Calu3 (cell line): Measurements from ENCODE around the gene NRP2. TPM values are rescaled to one million over a fixed set of nuclear protein-coding genes. Genes with fewer than 3 reads are reported as not detected.

Source experiments
- BruUV-seq: library from RNA; stranded (reverse); fragments of 400-500 nt; replicated peaks from 2 replicates; lab custom pipeline; 2021; lab: Mats Ljungman, UMichigan
- CTCF ChIA-PET: fragments of 300-600 bp; sonication (Branson Sonifier 250); formaldehyde crosslinking; loops from one replicate; lab custom pipeline; 2022; ENCODE audit warnings: antibody characterized with exemption; lab: Charles Lee
- DNase-seq: peaks from one replicate; pipeline ENCODE4 v3.0.0; 2022
- H3K27ac Mint-ChIP-seq: one replicate; pipeline ENCODE4 v1.8.0; 2022; ENCODE audit warnings: mixed read lengths; ENCODE audit not compliant: unreplicated experiment
- H3K27me3 Mint-ChIP-seq: one replicate; pipeline ENCODE4 v1.8.0; 2022; ENCODE audit warnings: mixed read lengths; ENCODE audit not compliant: unreplicated experiment
- H3K36me3 Mint-ChIP-seq: one replicate; pipeline ENCODE4 v1.8.0; 2022; ENCODE audit warnings: mild to moderate bottlenecking, moderate library complexity, mixed read lengths; ENCODE audit not compliant: insufficient read depth, unreplicated experiment
- H3K4me1 Mint-ChIP-seq: one replicate; pipeline ENCODE4 v1.8.0; 2022; ENCODE audit warnings: mild to moderate bottlenecking, low read depth, mixed read lengths; ENCODE audit not compliant: unreplicated experiment
- H3K4me3 Mint-ChIP-seq: one replicate; pipeline ENCODE4 v1.8.0; 2022; ENCODE audit warnings: mild to moderate bottlenecking, low read depth, moderate library complexity, mixed read lengths; ENCODE audit not compliant: unreplicated experiment
- H3K9me3 Mint-ChIP-seq: one replicate; pipeline ENCODE4 v1.8.0; 2022; ENCODE audit warnings: low read depth, mixed read lengths; ENCODE audit not compliant: unreplicated experiment
- CTCF ChIP-seq: fragments of 200-600 bp; IDR thresholded peaks from one replicate; pipeline ENCODE4 v1.8.0; 2022; ENCODE audit warnings: antibody characterized with exemption; ENCODE audit not compliant: unreplicated experiment
- intact Hi-C: fragments of 100-400 bp; cut with micrococcal nuclease; formaldehyde crosslinking; loops from one replicate; pipeline ENCODE4 v1.10.0; 2022; ENCODE audit not compliant: unreplicated experiment
- total RNA-seq: library from RNA; stranded (reverse); gene quantifications from 2 replicates; pipeline ENCODE4 v1.2.3, GENCODE V29; 2022

Gene NRP2
- total RNA-seq, 1 experiment from 2014 or later = 19.9 TPM

GRCh38 chr2:205760157-205760556 is 77.9 kb downstream of the NRP2 start:
- no peak for TF ChIP-seq CTCF
- Mint-ChIP-seq H3K9me3 (no peaks in the 10 kb centered on the region), H3K27me3 (no peaks in the 10 kb centered on the region), H3K4me3 (no peak overlapping the region), H3K4me1 (peaks cover 45% of the 10 kb centered on the region), H3K36me3 (peaks cover 11% of the 10 kb centered on the region), H3K27ac (no peak overlapping the region)
- intact Hi-C loops = no loop called here
- DNase-seq = no peak
- BruUV-seq = no TSS peak
- CTCF ChIA-PET = no interaction called here

GRCh38 chr2:205761421-205761820 is 79.1 kb downstream of the NRP2 start:
- no peak overlapping the region for H3K27ac Mint-ChIP-seq
- peaks cover 33% of the 10 kb centered on the region for H3K4me1 Mint-ChIP-seq
- no peak for TF ChIP-seq CTCF
- DNase-seq = no peak
- CTCF ChIA-PET = no interaction called here
- intact Hi-C loops = no loop called here
- no peaks in the 10 kb centered on the region for H3K9me3 Mint-ChIP-seq
- no peak overlapping the region for H3K4me3 Mint-ChIP-seq
- no TSS peak for BruUV-seq
- no peaks in the 10 kb centered on the region for H3K27me3 Mint-ChIP-seq
- H3K36me3 Mint-ChIP-seq = peaks cover 8% of the 10 kb centered on the region

- intact Hi-C loops = no loop called here
- TF ChIP-seq CTCF = no peak
- Mint-ChIP-seq H3K36me3 (peaks cover 12% of the 10 kb centered on the region), H3K27me3 (no peaks in the 10 kb centered on the region), H3K27ac (no peak overlapping the region), H3K4me1 (peaks cover 33% of the 10 kb centered on the region), H3K4me3 (no peak overlapping the region), H3K9me3 (no peaks in the 10 kb centered on the region)
- no peak for DNase-seq
- no TSS peak for BruUV-seq
- CTCF ChIA-PET = no interaction called here
These were observed 80.6 kb downstream of the NRP2 start for GRCh38 chr2:205762881-205763280.

GRCh38 chr2:205763708-205764211 is 81.5 kb downstream of the NRP2 start:
- Mint-ChIP-seq H3K36me3 (peaks cover 12% of the 10 kb centered on the region), H3K4me3 (no peak overlapping the region), H3K9me3 (no peaks in the 10 kb centered on the region), H3K27me3 (no peaks in the 10 kb centered on the region), H3K27ac (peak overlapping the region; percentile 74), H3K4me1 (peaks cover 29% of the 10 kb centered on the region)
- peak; percentile 27 for TF ChIP-seq CTCF
- CTCF ChIA-PET = no interaction called here
- intact Hi-C loops = no loop called here
- no TSS peak for BruUV-seq
- DNase-seq = peak; percentile 40
